Kidney epithelial cell (primary cell): ENCODE data around the gene FTO. TPM values are rescaled to one million over a fixed set of nuclear protein-coding genes. Genes with fewer than 3 reads are reported as not detected.

ENCODE experiments used
- DNase-seq: peaks from one replicate; pipeline ENCODE4 v3.0.0-alpha.2; 2010; ENCODE audit warnings: low read depth
- H3K27me3 ChIP-seq: 2 replicates; pipeline ENCODE4 v1.6.0; 2011; ENCODE audit warnings: low read length; ENCODE audit not compliant: control insufficient read depth, insufficient read depth
- H3K36me3 ChIP-seq: 2 replicates; pipeline ENCODE4 v1.5.1; 2011; ENCODE audit warnings: low read length; ENCODE audit not compliant: control insufficient read depth, insufficient read depth
- H3K4me3 ChIP-seq: 2 replicates; pipeline ENCODE4 v1.5.1; 2011; ENCODE audit warnings: low read depth, mild to moderate bottlenecking, control low read depth, low read length
- CTCF ChIP-seq: IDR thresholded peaks from 2 replicates; pipeline ENCODE4 v1.5.1; 2011; ENCODE audit warnings: mild to moderate bottlenecking, moderate library complexity, low read length, control low read depth, inconsistent platforms; ENCODE audit not compliant: insufficient read depth, poor library complexity, severe bottlenecking
- total RNA-seq: library from RNA; depleted of rRNA; stranded (reverse); fragments of >200 nt; gene quantifications from 2 replicates; pipeline ENCODE4 v1.2.3, GENCODE V29; 2015

The FTO gene
- total RNA-seq, 1 donor from 2014 or later, result 66.9 TPM

GRCh38 chr16:53922807-53923571 is 219.0 kb downstream of the FTO start:
- Histone ChIP-seq H3K36me3 (no peaks in the 10 kb centered on the region), H3K4me3 (no peak overlapping the region), H3K27me3 (no peaks in the 10 kb centered on the region)
- DNase-seq, result no peak
- no peak for TF ChIP-seq CTCF

GRCh38 chr16:53924331-53925106 is 220.6 kb downstream of the FTO start:
- no peak overlapping the region for H3K4me3 ChIP-seq

DNA sequence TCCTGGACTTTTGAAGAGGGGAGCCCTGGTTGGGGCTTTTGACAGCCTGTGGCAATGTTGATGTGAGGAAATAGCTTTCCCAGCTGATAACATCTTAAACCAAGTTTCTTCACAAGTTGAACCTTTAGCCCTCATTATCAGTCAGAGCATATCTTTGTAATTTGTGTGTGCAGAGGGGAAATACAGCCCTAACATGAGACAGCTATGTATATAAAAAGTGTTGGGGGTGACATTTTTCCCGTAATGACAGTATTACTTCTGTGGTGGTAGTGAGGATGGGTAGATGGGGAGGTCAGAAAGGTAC is 221.1 kb downstream of the FTO start:
- DNase-seq, result no peak
- no peaks in the 10 kb centered on the region for H3K27me3 ChIP-seq
- no peak for TF ChIP-seq CTCF

More at GRCh38 chr16:53924331-53925106, 220.6 kb downstream of the FTO start:
- no peak for TF ChIP-seq CTCF
- Histone ChIP-seq H3K36me3 (no peaks in the 10 kb centered on the region), H3K27me3 (no peaks in the 10 kb centered on the region)
- DNase-seq, result no peak

DNA sequence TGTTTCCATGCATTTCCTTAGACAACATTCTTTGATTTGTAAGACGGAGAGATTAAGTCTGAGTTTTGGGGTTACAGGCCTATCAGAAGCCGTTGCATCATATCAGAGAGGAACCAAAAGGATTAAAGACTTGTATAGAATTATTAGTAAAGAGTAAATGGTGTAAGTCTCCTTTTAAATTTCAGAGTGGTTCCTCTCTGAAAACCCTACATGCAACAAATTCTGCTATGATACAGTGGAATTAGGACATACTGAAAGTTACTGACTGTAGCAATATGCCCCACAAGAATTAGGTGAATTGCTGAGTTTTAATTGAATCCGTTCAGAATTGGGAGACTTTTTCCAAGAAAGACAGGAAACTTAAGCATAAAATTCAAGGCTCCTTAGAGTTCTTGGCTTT is 221.6 kb downstream of the FTO start:
- no peaks in the 10 kb centered on the region for H3K27me3 ChIP-seq
- TF ChIP-seq CTCF, result no peak
- no peak for DNase-seq
- no peaks in the 10 kb centered on the region for H3K36me3 ChIP-seq
- H3K4me3 ChIP-seq, result no peak overlapping the region

More for the DNA sequence above, 221.1 kb downstream of the FTO start:
- Histone ChIP-seq H3K36me3 (no peaks in the 10 kb centered on the region), H3K4me3 (no peak overlapping the region)

- no peak for DNase-seq
- Histone ChIP-seq H3K27me3 (no peaks in the 10 kb centered on the region), H3K36me3 (no peaks in the 10 kb centered on the region), H3K4me3 (no peak overlapping the region)
- no peak for TF ChIP-seq CTCF
Measured at GRCh38 chr16:53926209-53926608, 222.3 kb downstream of the FTO start.
